Progenitor cell of endocrine pancreas (in vitro differentiated cells): ENCODE results near the gene C7orf57. TPM values are rescaled to one million over a fixed set of nuclear protein-coding genes. Genes with fewer than 3 reads are reported as not detected.

ENCODE experiments used
- DNase-seq: peaks from one replicate; pipeline ENCODE4 v3.0.0; 2021; ENCODE audit warnings: low spot score; ENCODE audit not compliant: unreplicated experiment
- H3K27ac Mint-ChIP-seq: 2 replicates; pipeline ENCODE4 v1.8.0; 2021; ENCODE audit warnings: mild to moderate bottlenecking, moderate library complexity, mixed read lengths
- H3K27me3 Mint-ChIP-seq: 2 replicates; pipeline ENCODE4 v1.8.0; 2021; ENCODE audit warnings: mixed read lengths
- H3K36me3 Mint-ChIP-seq: 2 replicates; pipeline ENCODE4 v1.8.0; 2022; ENCODE audit warnings: mixed read lengths; ENCODE audit not compliant: insufficient read depth
- H3K4me1 Mint-ChIP-seq: 2 replicates; pipeline ENCODE4 v1.8.0; 2021; ENCODE audit warnings: low read depth, mixed read lengths
- H3K4me3 Mint-ChIP-seq: 2 replicates; pipeline ENCODE4 v1.8.0; 2021; ENCODE audit warnings: low read depth, mild to moderate bottlenecking, moderate library complexity, mixed read lengths
- H3K9me3 Mint-ChIP-seq: 2 replicates; pipeline ENCODE4 v1.8.0; 2021; ENCODE audit warnings: low read depth, mixed read lengths
- total RNA-seq: library from RNA; stranded (reverse); gene quantifications from 2 replicates; pipeline ENCODE4 v1.2.1, GENCODE V29; 2021
- TF ChIP-seq, protein P1 (sequence below): fragments of 200-600 bp; sonication (generic); IDR thresholded peaks from one replicate; pipeline ENCODE4 v1.5.0; 2021; ENCODE audit warnings: antibody characterized with exemption, mild to moderate bottlenecking; ENCODE audit not compliant: unreplicated experiment

Gene C7orf57
- total RNA-seq, 1 donor from 2014 or later: not detected

DNA sequence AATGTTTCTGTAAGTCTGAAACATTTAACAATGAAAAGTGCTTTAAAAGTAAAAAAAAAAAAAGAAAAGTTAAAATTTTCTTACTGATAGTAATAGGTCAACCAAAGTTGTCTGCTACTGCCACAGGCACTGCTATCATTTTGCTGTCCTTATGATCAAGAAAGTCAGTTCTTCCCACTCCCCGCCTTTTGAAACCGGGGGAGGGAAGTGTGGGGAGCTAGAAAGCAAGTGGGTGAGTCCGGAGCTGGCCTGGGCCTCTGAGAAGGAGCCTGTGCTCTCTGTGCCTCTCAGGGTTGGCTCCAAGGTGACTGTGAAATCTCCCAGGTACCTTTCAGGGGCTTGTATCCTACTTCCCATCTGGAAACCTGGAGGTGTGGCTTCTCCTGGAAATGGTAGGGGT lies 7.3 kb downstream of the C7orf57 start:
- TF ChIP-seq, protein P1, sequence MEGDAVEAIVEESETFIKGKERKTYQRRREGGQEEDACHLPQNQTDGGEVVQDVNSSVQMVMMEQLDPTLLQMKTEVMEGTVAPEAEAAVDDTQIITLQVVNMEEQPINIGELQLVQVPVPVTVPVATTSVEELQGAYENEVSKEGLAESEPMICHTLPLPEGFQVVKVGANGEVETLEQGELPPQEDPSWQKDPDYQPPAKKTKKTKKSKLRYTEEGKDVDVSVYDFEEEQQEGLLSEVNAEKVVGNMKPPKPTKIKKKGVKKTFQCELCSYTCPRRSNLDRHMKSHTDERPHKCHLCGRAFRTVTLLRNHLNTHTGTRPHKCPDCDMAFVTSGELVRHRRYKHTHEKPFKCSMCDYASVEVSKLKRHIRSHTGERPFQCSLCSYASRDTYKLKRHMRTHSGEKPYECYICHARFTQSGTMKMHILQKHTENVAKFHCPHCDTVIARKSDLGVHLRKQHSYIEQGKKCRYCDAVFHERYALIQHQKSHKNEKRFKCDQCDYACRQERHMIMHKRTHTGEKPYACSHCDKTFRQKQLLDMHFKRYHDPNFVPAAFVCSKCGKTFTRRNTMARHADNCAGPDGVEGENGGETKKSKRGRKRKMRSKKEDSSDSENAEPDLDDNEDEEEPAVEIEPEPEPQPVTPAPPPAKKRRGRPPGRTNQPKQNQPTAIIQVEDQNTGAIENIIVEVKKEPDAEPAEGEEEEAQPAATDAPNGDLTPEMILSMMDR: no peak
- Mint-ChIP-seq H3K36me3 (no peaks in the 10 kb centered on the region), H3K9me3 (no peaks in the 10 kb centered on the region), H3K4me3 (no peak overlapping the region), H3K27me3 (peaks cover 24% of the 10 kb centered on the region), H3K4me1 (no peaks in the 10 kb centered on the region), H3K27ac (no peak overlapping the region)
- no peak for DNase-seq

DNA sequence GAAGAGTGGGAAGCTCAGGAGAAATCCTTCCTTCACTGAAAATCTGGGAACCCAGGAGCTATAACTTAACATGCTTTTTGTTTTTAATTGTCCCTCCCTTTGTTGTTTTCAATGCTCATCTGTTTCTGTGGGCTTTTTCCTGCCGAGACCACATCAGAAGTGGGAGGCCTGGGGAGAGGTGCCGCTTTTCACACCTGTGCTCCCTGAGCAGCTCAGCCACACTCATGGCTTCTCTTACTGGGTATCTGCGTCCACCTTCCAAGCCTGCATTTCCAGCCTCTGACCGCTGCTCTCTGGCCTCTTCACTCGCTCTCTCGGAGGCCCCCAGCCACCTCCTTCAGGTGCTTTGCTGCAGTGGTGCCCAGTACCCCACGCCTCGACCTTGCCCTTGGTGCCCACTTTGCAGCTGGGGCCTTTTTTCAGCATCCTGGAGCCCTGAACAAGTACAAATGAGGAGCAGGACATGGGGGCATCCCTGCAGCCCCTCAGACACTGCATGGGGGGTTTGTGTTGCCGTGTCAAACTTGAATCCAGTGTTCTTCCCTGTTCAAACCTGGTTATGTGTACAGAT lies 9.9 kb downstream of the C7orf57 start:
- Mint-ChIP-seq H3K4me1 (no peaks in the 10 kb centered on the region), H3K36me3 (no peaks in the 10 kb centered on the region), H3K27me3 (peaks cover 17% of the 10 kb centered on the region), H3K9me3 (no peaks in the 10 kb centered on the region), H3K27ac (no peak overlapping the region), H3K4me3 (no peak overlapping the region)
- no peak for DNase-seq
- TF ChIP-seq, protein P1: no peak

DNA sequence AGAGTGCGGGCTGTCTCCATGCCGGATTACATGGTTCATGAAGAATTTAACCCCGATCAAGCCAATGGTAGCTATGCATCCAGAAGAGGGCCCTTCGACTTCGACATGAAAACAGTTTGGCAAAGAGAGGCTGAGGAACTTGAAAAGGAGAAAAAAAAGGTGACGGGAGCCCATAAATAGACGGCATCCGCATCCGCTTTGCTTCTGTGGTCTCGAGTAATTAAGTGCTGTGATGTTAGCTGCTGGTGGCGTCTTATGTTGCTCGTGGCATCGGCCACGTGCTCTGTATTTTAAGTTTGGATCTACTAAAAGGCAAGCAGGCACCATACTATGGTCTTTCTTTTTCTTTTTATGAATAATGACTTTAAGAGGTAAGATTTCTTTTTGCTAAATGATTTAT lies 11.1 kb downstream of the C7orf57 start:
- no peak for DNase-seq
- H3K4me1 Mint-ChIP-seq: no peaks in the 10 kb centered on the region
- H3K36me3 Mint-ChIP-seq: no peaks in the 10 kb centered on the region
- TF ChIP-seq, protein P1: no peak
- H3K27me3 Mint-ChIP-seq: peaks cover 20% of the 10 kb centered on the region
- no peak overlapping the region for H3K27ac Mint-ChIP-seq
- no peaks in the 10 kb centered on the region for H3K9me3 Mint-ChIP-seq
- no peak overlapping the region for H3K4me3 Mint-ChIP-seq

DNA sequence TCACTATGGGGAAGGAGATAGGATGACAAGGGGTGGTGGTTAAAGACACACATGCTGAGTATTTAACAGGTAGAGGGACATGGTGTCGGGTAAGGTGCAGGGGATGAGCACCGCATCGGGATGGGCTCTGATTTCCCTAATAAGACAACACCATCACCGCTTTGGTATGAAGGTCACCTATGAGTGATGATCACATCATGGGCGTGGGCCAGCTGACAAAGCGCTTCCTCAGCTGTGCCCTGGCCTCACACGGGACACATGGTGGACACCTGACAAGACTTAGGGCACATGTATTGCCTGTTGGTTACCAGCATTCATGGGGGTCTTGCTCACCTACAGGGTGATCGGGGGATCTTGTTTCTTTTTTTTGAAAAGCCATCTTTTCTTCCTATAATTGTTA lies 12.8 kb downstream of the C7orf57 start:
- Mint-ChIP-seq H3K36me3 (no peaks in the 10 kb centered on the region), H3K27ac (no peak overlapping the region), H3K9me3 (no peaks in the 10 kb centered on the region), H3K4me1 (no peaks in the 10 kb centered on the region), H3K27me3 (peaks cover 17% of the 10 kb centered on the region), H3K4me3 (no peak overlapping the region)
- DNase-seq: no peak
- TF ChIP-seq, protein P1: no peak

DNA sequence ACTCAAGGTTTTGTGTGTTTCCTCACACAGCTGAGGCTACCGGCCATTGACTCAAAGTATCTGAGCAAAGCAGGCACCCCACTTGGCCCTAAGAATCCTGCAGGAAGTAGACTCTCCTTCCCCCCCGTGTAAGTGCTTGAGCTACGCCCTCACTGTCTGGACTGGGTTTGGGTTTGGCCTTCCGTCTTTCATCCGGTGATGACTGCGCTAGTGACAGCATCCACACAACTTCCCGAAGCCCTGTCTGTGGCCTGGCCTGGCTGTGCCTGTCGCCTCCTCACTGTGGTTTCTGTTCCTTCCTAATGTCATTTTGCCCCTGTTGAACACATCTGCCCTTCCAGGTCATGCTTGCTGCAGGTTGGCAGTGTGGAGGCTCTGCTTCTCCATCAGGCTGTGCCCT lies 14.5 kb downstream of the C7orf57 start:
- no peaks in the 10 kb centered on the region for H3K36me3 Mint-ChIP-seq
- H3K9me3 Mint-ChIP-seq: no peaks in the 10 kb centered on the region
- peaks cover 16% of the 10 kb centered on the region for H3K27me3 Mint-ChIP-seq
- no peak overlapping the region for H3K27ac Mint-ChIP-seq
- peaks cover 2% of the 10 kb centered on the region for H3K4me1 Mint-ChIP-seq
- DNase-seq: no peak
- no peak overlapping the region for H3K4me3 Mint-ChIP-seq
- TF ChIP-seq, protein P1: no peak
